ENCODE data around the gene KIF25.

The KIF25 gene

DNA sequence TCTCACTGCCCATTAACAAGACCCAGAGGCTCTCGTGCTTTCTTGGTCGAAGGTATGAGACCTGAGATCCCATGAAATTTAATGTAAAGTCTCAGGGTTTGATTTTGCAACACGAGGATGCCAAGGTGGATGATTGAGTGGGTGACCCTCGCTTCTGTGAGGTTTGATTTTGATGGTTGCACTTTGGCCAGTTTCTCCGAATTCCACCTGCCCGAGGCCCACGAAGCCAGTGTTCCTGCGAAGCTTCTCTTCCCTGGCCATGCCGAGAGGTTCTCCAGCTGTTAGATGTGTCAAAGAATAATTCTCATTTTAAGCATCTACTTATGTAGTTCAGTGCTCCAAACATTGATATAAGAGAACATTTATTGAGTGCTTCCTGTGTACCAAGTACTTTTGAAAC lies at the start of gene KIF25:
Gene KIF25 (plus strand): TSS at position 30 of the 400 bp plus-strand sequence. CDS start 31,915 bp downstream, outside the sequence.
- peak within 1 kb of the TSS; percentile 28 for H3K4me3 ChIP-seq (ENCODE audit: low read depth, low read length)
- TF ChIP-seq, protein P1, sequence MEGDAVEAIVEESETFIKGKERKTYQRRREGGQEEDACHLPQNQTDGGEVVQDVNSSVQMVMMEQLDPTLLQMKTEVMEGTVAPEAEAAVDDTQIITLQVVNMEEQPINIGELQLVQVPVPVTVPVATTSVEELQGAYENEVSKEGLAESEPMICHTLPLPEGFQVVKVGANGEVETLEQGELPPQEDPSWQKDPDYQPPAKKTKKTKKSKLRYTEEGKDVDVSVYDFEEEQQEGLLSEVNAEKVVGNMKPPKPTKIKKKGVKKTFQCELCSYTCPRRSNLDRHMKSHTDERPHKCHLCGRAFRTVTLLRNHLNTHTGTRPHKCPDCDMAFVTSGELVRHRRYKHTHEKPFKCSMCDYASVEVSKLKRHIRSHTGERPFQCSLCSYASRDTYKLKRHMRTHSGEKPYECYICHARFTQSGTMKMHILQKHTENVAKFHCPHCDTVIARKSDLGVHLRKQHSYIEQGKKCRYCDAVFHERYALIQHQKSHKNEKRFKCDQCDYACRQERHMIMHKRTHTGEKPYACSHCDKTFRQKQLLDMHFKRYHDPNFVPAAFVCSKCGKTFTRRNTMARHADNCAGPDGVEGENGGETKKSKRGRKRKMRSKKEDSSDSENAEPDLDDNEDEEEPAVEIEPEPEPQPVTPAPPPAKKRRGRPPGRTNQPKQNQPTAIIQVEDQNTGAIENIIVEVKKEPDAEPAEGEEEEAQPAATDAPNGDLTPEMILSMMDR (conservative IDR thresholded peaks at IDR 0.05; ENCODE audit: low read depth, low read length): no peak
- DNase-seq (ENCODE audit: low read depth): no peak

DNA sequence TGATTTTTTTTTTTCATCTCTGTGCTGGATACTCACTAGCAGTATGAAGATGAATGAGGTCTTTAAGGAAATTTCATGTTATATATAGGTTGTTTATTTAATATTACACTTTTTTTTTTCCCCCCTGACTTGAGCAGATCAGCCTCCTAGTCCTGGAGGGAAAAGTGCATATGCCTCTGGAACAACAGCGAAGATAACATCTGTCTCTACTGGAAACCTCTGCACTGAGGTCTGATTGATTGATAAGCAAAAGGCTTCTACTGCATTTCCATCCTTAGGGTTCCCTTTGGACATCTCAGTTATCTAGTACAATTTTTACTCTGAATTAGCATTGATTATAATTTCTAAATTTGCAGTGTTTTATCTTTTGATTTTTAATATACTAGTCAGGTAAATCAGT lies 49.8 kb upstream of the KIF25 start:
- DNase-seq (ENCODE audit: low read depth): no peak
- TF ChIP-seq, protein P1 (conservative IDR thresholded peaks at IDR 0.05; ENCODE audit: low read depth, low read length): no peak

GRCh38 chr6:167948716-167949115 lies 48.8 kb upstream of the KIF25 start:
- DNase-seq (ENCODE audit: low read depth): peak; percentile 42
- no peak overlapping the region for H3K4me3 ChIP-seq (ENCODE audit: low read depth, low read length)
- TF ChIP-seq, protein P1 (conservative IDR thresholded peaks at IDR 0.05; ENCODE audit: low read depth, low read length): no peak

More for the DNA sequence above, 49.8 kb upstream of the KIF25 start:
- H3K4me3 ChIP-seq (ENCODE audit: low read depth, low read length): no peak overlapping the region

DNA sequence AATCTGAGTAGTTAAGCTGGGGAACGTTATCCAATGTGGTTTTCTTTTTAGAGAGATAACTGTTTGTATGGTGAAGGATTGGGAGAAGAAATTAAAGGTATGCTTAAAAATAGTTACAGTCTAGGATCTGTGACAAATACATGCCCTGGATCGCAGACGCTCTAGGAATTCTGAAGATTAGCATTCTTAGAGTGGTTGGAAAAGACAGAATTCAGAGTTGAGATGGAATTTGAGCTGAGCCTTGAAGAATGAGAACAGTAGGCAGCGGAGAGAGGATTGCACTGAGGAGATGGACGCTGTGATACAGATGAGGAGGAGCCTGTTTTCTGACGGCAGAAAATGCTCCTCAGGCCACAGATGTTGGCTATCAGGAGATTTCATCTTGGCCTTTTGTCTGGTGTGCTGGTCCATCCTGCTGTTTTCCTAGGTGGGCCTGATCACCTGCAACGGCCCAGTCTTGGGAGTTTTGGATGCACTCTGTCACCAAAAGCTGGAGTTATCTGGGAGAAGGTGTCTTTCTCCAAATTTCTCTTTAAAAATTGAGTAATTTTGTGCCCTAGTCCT lies 48.3 kb upstream of the KIF25 start:
- TF ChIP-seq, protein P1 (conservative IDR thresholded peaks at IDR 0.05; ENCODE audit: low read depth, low read length): no peak
- no peak overlapping the region for H3K4me3 ChIP-seq (ENCODE audit: low read depth, low read length)
- no peak for DNase-seq (ENCODE audit: low read depth)

DNA sequence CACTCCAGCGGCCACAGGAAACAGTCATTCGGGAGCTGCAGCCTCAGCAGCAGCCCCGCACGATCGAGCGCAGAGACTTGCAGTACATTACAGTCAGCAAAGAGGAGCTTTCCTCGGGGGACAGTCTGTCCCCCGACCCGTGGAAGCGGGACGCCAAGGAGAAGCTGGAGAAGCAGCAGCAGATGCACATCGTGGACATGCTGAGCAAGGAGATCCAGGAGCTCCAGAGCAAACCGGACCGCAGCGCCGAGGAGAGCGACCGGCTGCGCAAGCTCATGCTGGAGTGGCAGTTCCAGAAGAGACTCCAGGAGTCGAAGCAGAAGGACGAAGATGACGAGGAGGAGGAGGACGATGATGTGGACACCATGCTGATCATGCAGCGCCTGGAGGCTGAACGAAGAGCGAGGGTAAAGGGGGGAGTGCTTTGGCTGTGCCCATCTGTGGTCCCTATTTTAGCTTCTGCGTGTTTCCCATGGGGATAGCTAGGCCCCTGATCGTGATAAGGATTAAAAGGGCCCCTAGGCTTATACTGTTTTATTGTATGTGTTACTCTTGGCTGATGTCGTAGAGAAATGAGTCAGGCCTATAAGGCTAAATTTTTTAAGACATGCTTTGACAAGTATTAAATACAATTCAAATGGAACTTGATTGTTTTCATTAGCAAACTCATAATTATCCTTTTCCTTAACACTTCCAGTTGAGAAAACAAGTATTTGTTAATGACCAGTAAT lies 45.5 kb upstream of the KIF25 start:
- no peak overlapping the region for H3K4me3 ChIP-seq (ENCODE audit: low read depth, low read length)
- no peak for DNase-seq (ENCODE audit: low read depth)
- TF ChIP-seq, protein P1 (conservative IDR thresholded peaks at IDR 0.05; ENCODE audit: low read depth, low read length): no peak

DNA sequence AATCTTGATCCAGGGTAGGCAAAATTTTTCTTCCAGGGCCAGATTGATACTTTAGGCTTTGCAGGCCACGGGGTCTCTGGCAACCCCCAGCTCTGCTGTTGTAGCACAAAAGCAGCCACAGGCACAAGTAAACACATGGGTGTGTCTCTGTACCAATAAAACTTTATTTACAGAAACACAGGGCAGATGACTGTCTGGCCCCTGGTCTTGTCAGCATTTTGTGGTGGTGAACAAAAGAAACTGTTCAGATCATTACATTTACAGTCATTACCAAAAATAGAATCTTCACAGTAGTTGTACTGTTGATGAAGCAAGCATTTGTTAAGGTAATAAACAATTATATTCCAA lies 45.0 kb upstream of the KIF25 start:
- DNase-seq (ENCODE audit: low read depth): no peak
- H3K4me3 ChIP-seq (ENCODE audit: low read depth, low read length): no peak overlapping the region
- TF ChIP-seq, protein P1 (conservative IDR thresholded peaks at IDR 0.05; ENCODE audit: low read depth, low read length): no peak

DNA sequence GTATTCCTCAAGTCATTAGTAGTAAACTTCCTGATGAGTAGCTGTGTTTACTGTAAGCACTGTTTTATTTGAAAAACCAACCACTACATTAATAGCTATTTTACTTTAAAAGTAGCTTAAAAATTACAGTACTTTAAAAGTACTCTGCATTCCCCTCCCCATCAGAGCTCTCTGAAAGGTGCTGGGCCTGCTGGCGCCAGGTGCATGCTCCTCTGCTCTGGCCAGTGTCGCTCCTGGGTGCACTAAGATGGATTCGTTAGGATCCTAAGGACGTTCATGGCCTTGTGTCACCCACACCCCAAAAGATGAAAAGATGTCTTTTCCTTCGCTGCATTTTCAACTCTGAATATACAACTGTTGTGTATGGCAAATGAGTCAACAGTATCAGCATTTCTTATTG lies 43.9 kb upstream of the KIF25 start:
- DNase-seq (ENCODE audit: low read depth): no peak
- TF ChIP-seq, protein P1 (conservative IDR thresholded peaks at IDR 0.05; ENCODE audit: low read depth, low read length): no peak

More for the DNA sequence above, 43.9 kb upstream of the KIF25 start:
- H3K4me3 ChIP-seq (ENCODE audit: low read depth, low read length): no peak overlapping the region
